Measurements from ENCODE around the gene UROC1. TPM values are rescaled to one million over a fixed set of nuclear protein-coding genes. Genes with fewer than 3 reads are reported as not detected.

Gene UROC1
- total RNA-seq, 2 donors from 2014 or later, result 0.17 TPM; not detected in 1

- DNase-seq (ENCODE audit: low spot score), result no peak
- Histone ChIP-seq H3K4me1 (replicated peaks) (no peaks in the 10 kb centered on the region), H3K9me3 (no peaks in the 10 kb centered on the region), H3K4me3 (no peak overlapping the region), H3K36me3 (no peaks in the 10 kb centered on the region), H3K27me3 (replicated peaks; ENCODE audit: insufficient read depth) (no peaks in the 10 kb centered on the region), H3K27ac (no peak overlapping the region)
- intact Hi-C loops (cut with DNase I), result no loop called here
- 100% methylated on average over 1 of the region's 1 CpG for WGBS
- no peak for TF ChIP-seq POLR2A (IDR thresholded peaks at IDR 0.05)
- no peak for TF ChIP-seq POLR2AphosphoS5 (IDR thresholded peaks at IDR 0.05)
- no peak for TF ChIP-seq CTCF (IDR thresholded peaks at IDR 0.05)
These were observed 37.9 kb downstream of the UROC1 start for GRCh38 chr3:126479642-126480041.

- intact Hi-C loops (cut with DNase I), result no loop called here
- Histone ChIP-seq H3K36me3 (no peaks in the 10 kb centered on the region), H3K4me1 (replicated peaks) (peaks cover 2% of the 10 kb centered on the region), H3K9me3 (no peaks in the 10 kb centered on the region), H3K27me3 (replicated peaks; ENCODE audit: insufficient read depth) (no peaks in the 10 kb centered on the region), H3K27ac (no peak overlapping the region), H3K4me3 (no peak overlapping the region)
- TF ChIP-seq POLR2A (IDR thresholded peaks at IDR 0.05) (no peak), CTCF (IDR thresholded peaks at IDR 0.05) (no peak), POLR2AphosphoS5 (IDR thresholded peaks at IDR 0.05) (no peak)
- WGBS, result 93% methylated on average over 14 of the region's 14 CpGs
- no peak for DNase-seq (ENCODE audit: low spot score)
These were observed 38.8 kb downstream of the UROC1 start for GRCh38 chr3:126478581-126479310.

GRCh38 chr3:126477061-126477380 is 40.6 kb downstream of the UROC1 start:
- 55% methylated on average over 4 of the region's 4 CpGs for WGBS
- H3K9me3 ChIP-seq, result no peaks in the 10 kb centered on the region
- H3K27ac ChIP-seq, result peak overlapping the region in 1 of 2 donors; percentile 91
- intact Hi-C loops (cut with DNase I), result no loop called here
- DNase-seq (ENCODE audit: low spot score), result no peak
- H3K27me3 ChIP-seq (replicated peaks; ENCODE audit: insufficient read depth), result no peaks in the 10 kb centered on the region
- no peaks in the 10 kb centered on the region for H3K36me3 ChIP-seq
- TF ChIP-seq CTCF (IDR thresholded peaks at IDR 0.05) (no peak), POLR2A (IDR thresholded peaks at IDR 0.05) (no peak), POLR2AphosphoS5 (IDR thresholded peaks at IDR 0.05) (no peak)
- peaks cover 15% of the 10 kb centered on the region for H3K4me1 ChIP-seq (replicated peaks)
- no peak overlapping the region for H3K4me3 ChIP-seq

DNA sequence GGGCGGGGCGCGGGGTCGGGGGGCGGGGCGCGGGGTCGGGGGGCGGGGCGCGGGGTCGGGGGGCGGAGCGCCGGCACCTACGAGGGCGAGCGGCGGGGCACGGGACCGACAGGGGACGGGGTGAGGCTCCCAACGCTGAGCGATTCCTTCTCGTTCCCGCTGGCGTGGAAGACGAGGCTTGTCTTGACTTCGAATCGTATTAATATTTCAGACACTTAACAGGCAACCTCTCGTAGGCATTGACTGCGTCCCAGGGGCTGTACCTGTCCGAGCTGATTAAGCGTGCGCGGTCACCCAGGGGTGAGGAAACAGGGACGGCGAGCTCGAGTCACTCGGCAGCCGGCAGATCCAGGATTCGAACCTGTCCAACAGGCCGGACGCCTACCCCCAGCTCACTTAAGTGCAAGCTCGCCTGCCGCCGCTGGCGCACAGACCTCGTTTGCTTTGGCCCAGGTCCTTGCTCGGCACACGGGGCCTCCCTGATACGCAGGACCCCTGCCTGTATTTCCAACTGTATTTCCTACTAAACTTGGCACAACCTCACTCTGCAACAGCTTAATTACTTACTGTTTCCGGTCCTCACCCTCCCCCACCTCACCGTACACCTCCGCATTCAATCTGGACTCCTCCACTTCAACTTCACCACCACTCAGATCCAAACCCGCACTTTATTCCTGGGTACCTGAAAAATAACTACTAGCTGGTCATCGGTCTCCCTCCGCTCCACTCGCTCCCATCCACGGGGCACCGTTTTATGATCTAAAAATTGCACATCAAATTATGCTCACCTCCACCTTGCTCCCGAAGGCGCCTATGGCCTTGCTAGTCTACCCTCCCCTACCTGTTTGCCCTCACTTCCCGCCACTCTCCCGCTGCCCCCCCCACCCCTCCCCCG is 41.2 kb downstream of the UROC1 start:
- intact Hi-C loops (cut with DNase I), result no loop called here
- WGBS, result 13% methylated on average over 47 of the region's 66 CpGs
- H3K4me3 ChIP-seq, result peak overlapping the region; percentile 46 to 69
- no peaks in the 10 kb centered on the region for H3K27me3 ChIP-seq (replicated peaks; ENCODE audit: insufficient read depth)
- H3K4me1 ChIP-seq (replicated peaks), result peaks cover 15% of the 10 kb centered on the region
- no peaks in the 10 kb centered on the region for H3K9me3 ChIP-seq
- H3K36me3 ChIP-seq, result no peaks in the 10 kb centered on the region
- TF ChIP-seq POLR2AphosphoS5 (IDR thresholded peaks at IDR 0.05), result peak; percentile 24
- no peak for TF ChIP-seq CTCF (IDR thresholded peaks at IDR 0.05)
- TF ChIP-seq POLR2A (IDR thresholded peaks at IDR 0.05), result peak; percentile 65
- DNase-seq (ENCODE audit: low spot score), result peak; percentile 54
- H3K27ac ChIP-seq, result peak overlapping the region; percentile 91 to 92

All from prostate gland (tissue), 2 donors.